Muscle layer of duodenum (tissue), 2 donors: ENCODE measurements around the gene TRABD.

Source experiments
- H3K27ac ChIP-seq: one replicate; pipeline ENCODE4 v1.7.0; 2013; ENCODE audit warnings: mild to moderate bottlenecking, low read length
- H3K27me3 ChIP-seq: one replicate; pipeline ENCODE4 v1.7.0; 2013; ENCODE audit warnings: low read depth, mild to moderate bottlenecking, control low read depth, low read length
- H3K36me3 ChIP-seq, 2 donors: one replicate each; pipeline ENCODE4 v1.7.0; 2013; ENCODE audit warnings: low read length in 2 of 2, control low read depth in 1 of 2, mild to moderate bottlenecking in 1 of 2; ENCODE audit not compliant: insufficient read depth in 2 of 2, control insufficient read depth in 1 of 2
- H3K4me1 ChIP-seq, 2 donors: one replicate each; pipeline ENCODE4 v1.7.0; 2013; ENCODE audit warnings: low read length in 2 of 2, mild to moderate bottlenecking in 2 of 2, control low read depth in 1 of 2, moderate library complexity in 1 of 2; ENCODE audit not compliant: insufficient read depth in 2 of 2, control insufficient read depth in 1 of 2
- H3K4me3 ChIP-seq, 2 donors: one replicate each; pipeline ENCODE4 v1.7.0; 2013; ENCODE audit warnings: low read length in 2 of 2, low read depth in 1 of 2, mild to moderate bottlenecking in 1 of 2
- H3K9me3 ChIP-seq, 2 donors: one replicate each; pipeline ENCODE4 v1.7.0; 2013; ENCODE audit warnings: low read length in 2 of 2, control low read depth in 1 of 2, mild to moderate bottlenecking in 1 of 2; ENCODE audit not compliant: control insufficient read depth in 1 of 2
- donor health status: healthy.

Gene TRABD

GRCh38 chr22:50229370-50229769, 43.7 kb downstream of the TRABD start:
- H3K9me3 ChIP-seq, result no peaks in the 10 kb centered on the region
- H3K27me3 ChIP-seq, result no peaks in the 10 kb centered on the region
- H3K4me1 ChIP-seq, result no peaks in the 10 kb centered on the region
- peaks cover 12 to 67% of the 10 kb centered on the region in 2 donors for H3K36me3 ChIP-seq
- H3K27ac ChIP-seq, result no peak overlapping the region
- H3K4me3 ChIP-seq, result no peak overlapping the region

DNA sequence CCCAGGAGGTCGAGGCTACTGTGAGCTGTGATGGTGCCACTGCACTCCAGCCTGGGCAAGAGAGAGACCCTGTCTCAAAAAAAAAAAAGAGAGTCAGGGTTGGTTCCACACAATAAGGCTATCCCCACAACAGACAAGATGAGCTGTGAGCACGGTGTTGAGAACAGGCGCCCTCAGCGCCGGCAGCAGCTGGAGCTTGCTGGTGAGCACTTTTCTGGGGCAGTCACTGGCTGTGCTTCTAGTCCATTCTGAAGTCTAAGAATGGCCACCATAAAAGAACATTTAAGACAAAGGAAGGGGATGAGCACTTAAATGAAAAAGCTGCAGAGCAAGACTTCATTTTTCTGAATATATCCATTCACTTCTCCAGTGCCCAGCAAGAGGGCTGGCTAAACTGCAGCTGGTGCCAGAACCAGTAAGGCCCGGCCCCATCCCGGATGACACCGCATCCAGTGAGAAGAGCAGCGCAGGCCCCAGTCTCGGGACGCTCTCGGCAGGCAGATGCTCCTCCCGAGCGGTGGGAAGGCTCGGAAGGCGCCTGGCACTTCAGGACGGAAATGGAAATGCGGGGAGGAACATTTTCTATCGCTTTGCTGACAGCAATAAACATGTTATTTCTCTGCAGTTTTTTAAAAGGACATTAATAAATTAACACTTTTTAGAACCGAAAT, 46.9 kb downstream of the TRABD start:
- H3K27ac ChIP-seq, result no peak overlapping the region
- H3K36me3 ChIP-seq, result peaks cover 5 to 51% of the 10 kb centered on the region in 2 donors
- H3K4me1 ChIP-seq, result peaks cover 0 to 3% of the 10 kb centered on the region in 2 donors
- no peaks in the 10 kb centered on the region for H3K27me3 ChIP-seq
- no peaks in the 10 kb centered on the region for H3K9me3 ChIP-seq
- no peak overlapping the region for H3K4me3 ChIP-seq

DNA sequence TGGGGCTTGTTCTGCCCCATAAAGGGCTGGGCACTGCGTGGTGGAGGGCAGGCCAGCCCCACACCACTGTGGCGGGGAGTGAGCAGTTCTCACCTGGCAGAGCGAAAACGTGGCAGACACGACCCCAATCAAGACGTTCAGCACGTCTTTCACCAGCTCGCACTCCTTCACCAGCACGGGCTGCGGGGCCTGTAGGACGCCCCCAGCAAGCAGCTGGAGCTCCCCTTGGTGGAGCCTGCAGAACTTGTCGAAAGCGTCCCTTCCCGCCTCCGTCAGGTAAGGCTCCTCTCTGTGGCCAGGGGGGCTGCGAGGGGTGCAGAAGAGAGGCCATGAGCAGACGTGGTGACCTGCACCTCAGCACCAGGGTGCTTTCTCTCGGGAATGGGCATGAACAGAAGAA, 47.5 kb downstream of the TRABD start:
- Histone ChIP-seq H3K27ac (no peak overlapping the region), H3K4me3 (no peak overlapping the region), H3K27me3 (no peaks in the 10 kb centered on the region), H3K36me3 (peaks cover 5 to 49% of the 10 kb centered on the region in 2 donors), H3K4me1 (peaks cover 0 to 3% of the 10 kb centered on the region in 2 donors), H3K9me3 (no peaks in the 10 kb centered on the region)

DNA sequence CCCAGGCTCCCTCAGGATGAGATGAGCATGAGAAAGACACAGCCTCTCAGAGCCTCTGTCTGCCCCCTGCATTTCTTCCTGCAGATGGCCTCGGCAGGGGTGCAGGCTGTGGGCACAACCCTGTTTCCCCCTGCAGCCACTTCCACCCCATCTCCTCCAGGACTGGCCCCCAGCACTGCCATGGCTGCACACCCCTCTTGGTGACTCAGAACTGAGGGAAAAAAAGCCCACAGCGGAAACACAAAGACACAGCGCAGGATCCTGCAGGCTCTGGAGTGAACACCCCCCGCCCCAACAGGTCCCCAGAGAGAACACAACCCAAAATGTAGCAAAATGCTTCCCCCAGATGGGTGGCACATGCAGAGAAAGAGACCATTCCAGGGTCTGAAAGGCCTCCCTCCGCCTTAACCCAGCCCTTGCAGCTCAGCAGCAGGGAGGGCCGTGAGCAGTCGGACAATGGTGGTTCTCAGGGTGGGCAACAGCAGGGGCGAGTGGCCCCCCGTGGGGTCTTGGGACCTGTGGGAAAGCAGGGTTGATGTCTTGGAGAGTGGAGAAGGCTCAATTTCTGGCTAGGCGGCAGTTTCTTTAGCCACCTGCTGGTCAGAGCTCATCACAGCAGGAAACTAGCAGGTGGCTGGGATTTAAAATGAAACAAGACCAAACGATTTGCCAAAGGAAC, 51.2 kb downstream of the TRABD start:
- H3K9me3 ChIP-seq, result no peaks in the 10 kb centered on the region
- H3K4me3 ChIP-seq, result no peak overlapping the region
- H3K36me3 ChIP-seq, result peaks cover 0 to 48% of the 10 kb centered on the region in 2 donors
- no peak overlapping the region for H3K27ac ChIP-seq
- peaks cover 0 to 13% of the 10 kb centered on the region in 2 donors for H3K4me1 ChIP-seq
- H3K27me3 ChIP-seq, result no peaks in the 10 kb centered on the region

GRCh38 chr22:50238755-50239154, 53.0 kb downstream of the TRABD start:
- Histone ChIP-seq H3K27me3 (no peaks in the 10 kb centered on the region), H3K27ac (no peak overlapping the region), H3K36me3 (peaks cover 0 to 29% of the 10 kb centered on the region in 2 donors)

DNA sequence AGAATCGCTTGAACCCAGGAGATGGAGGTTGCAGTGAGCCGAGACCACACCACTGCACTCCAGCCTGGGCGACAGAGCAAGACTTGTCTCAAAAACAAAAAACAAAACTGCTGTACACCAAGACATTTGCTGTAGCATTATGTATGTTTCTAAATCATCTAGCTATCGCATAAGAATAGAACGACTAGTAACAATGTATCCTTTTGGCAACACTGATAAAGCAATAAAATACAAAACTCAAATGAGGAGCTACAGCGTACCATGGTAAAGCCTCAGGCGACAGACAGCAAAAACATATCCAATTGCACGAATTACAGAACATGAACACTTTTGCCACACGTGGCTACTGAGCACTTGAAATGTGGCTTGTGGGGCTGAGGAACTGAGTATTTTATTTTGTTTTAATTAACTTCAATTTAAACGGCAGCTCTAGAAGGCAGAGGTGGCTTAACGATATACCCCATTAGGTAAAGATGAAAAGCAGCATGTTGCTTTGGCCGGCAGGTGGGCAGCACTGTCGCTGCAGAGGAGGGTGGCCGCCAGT, 56.8 kb downstream of the TRABD start:
- no peaks in the 10 kb centered on the region for H3K9me3 ChIP-seq
- H3K4me1 ChIP-seq, result peaks cover 8 to 42% of the 10 kb centered on the region in 2 donors
- no peak overlapping the region for H3K27ac ChIP-seq
- peaks cover 8 to 30% of the 10 kb centered on the region in 2 donors for H3K36me3 ChIP-seq
- peak overlapping the region; percentile 42 to 98 for H3K4me3 ChIP-seq
- no peaks in the 10 kb centered on the region for H3K27me3 ChIP-seq

More at GRCh38 chr22:50238755-50239154, 53.0 kb downstream of the TRABD start:
- Histone ChIP-seq H3K9me3 (no peaks in the 10 kb centered on the region), H3K4me1 (peaks cover 7 to 29% of the 10 kb centered on the region in 2 donors), H3K4me3 (no peak overlapping the region)

DNA sequence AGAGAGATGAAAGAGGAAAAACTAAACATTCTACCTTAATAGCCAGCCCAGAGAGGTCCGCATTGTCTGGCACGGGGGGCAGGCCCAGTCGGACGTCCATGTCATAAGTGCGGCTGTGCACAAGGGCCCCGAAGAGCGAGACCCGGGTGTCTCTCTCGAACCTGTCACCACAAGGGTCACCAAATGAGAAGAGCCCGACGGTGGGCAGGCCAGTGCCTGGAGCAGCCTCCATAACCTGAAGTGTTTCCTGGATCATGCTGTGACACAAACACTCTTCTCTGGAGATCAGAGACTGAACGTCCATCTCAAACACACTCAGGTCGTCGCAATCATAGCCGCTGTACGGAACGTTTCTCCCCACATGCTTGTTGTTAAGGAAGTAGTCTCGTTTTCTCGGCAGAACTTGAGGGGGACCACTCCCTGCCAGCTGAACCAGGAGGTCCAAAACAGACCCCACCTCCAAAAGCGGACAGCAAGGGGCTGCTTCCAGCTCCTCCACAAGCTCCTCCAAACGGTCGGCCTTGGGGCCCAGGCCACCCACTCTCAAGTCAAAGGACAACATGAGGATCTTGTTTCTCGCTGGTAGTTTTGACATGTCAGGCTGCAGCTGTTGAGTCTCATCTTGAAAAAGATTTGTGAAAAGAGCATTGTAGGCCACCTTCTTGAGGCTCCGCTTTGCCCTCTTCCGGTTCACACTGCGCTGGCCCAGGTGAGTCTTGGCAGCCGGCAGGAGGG, 58.1 kb downstream of the TRABD start:
- Histone ChIP-seq H3K27me3 (no peaks in the 10 kb centered on the region), H3K36me3 (peaks cover 8 to 32% of the 10 kb centered on the region in 2 donors), H3K9me3 (no peaks in the 10 kb centered on the region), H3K4me3 (peak overlapping the region; percentile 88 to 98), H3K27ac (peak overlapping the region; percentile 89), H3K4me1 (peaks cover 8 to 40% of the 10 kb centered on the region in 2 donors)

DNA sequence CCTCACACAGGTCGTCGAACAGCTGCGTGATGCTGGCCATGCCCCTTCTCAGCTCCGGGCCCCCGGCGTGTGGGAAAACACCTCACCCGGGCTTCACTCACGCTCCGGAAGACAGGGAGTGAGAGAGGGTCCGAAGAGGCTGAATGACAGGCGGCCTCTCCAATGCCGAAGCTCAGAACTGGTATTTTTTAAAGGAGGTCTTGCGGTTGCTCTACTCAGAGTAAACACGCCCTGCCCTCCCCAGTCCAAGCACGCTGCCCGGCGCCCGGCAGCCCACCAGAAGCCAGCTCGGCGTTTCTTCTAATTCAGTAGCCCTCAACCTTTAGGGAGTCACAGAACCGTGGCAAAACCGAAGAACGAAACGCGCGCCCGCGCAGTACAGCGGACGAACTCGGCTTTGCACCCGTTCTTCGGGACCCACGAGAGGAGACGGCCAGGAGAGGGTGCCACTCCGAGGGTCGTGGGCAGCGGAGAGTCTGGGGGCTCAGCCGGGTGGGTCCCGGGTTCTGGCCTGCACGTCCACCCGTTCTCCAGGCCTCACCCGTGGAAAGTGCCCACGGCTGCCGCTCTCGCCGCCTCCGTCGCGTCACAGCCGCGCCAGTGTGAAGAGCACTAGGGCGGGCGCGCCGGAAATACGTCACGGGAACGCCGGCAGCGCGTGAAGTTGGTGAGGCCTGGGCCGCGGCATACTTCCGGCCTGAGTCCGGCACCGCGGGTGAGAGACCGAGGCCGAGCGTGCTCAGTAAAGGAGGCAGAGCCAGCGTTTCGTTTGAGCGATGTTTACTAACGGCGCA, 58.9 kb downstream of the TRABD start, which contains the start of gene TUBGCP6:
Gene TUBGCP6 (minus strand): TSS at position 604 of the 794 bp plus-strand sequence. CDS start 564 bp downstream, at position 40.
- H3K4me3 ChIP-seq, result peak within 1 kb of the TSS; percentile 88 to 98
- H3K9me3 ChIP-seq, result no peaks in the 10 kb centered on the region
- peaks cover 8 to 43% of the 10 kb centered on the region in 2 donors for H3K4me1 ChIP-seq
- no peaks in the 10 kb centered on the region for H3K27me3 ChIP-seq
- peak within 1 kb of the TSS; percentile 89 for H3K27ac ChIP-seq
- peaks cover 8 to 27% of the 10 kb centered on the region in 2 donors for H3K36me3 ChIP-seq

DNA sequence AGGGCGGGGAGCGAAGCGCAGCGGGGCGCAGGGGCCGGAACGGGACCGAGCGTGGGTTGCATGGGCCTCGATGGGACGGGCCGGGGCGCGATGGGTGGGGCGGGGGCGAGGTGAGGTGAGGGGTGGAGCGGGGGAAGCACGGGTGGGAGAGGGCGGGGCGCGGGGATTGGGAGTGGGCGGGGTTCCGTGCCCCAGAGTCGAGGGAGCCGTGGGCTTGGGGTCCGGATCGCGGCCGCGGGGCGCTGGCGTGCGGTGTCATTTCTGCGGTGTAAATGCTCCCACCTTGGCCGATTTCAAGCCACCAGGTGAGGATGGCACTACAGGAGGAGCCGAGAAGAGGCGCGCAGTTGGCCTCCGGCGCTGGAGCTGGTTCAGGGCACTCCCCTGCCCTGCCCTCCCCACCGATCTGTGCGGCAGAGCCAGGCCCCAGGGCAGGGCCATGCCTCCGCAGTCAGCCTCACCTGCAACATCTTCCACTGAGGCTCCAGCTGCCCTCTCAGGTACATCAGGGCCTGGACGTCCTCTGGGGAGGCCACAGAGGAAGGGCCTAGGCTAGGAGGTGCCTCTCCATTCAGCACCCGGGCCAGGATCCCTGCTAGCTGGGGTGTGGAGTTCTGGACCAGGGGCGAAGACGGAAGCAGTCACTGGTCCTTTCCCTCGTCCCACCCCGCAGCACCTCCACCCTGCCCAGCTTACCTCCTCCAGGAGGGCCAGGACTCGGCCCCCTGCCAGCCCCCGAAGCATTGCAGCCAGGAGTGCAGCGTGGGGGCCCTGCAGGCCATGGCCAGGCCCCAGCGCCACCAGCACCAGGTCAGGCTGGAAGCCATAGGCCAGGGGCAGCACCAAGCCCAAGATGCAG, 59.7 kb downstream of the TRABD start:
- Histone ChIP-seq H3K36me3 (peaks cover 8 to 19% of the 10 kb centered on the region in 2 donors), H3K4me1 (peaks cover 8 to 51% of the 10 kb centered on the region in 2 donors), H3K27ac (peak overlapping the region; percentile 89), H3K27me3 (no peaks in the 10 kb centered on the region), H3K4me3 (peak overlapping the region; percentile 88 to 98), H3K9me3 (no peaks in the 10 kb centered on the region)
